ENCODE measurements around the gene ZIC4.

Gene ZIC4

DNA sequence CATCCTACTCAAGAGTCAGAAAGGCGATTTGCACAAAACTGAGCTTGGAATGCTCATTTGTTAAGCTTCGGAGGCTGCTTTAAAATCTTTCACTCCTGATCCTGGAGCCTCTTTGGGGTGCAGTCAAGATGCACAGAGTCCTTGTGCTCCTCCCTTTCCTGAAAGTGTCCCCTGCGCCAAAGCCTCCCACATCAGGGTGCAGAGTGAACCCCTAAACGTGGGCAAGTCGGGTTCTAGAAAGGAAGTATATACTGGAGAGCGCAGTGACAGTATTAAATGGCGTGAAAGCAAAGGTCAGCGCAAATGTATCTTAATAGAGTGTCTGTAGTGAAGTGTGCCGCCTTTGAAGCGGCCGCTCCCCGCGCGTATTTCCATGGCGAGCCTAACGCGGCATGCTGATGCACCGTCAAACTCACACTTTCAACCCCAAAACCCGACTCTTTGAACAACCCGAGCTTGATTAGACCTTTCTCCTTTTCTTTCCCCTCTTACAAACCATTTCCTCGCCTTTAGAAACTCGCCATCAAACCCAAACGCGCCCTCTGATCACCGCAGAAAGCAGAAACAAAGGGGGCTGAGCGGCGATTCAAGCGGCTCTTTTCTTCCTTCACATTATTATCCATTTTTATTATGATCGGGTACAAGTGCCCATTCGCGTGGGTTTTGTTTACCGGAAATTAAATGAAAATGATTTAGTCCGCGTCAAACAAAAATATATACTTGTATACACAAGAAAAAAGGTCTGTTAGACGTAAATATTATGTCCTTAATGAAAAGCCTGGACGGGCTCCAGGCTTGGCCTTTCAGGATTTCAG is 18.3 kb downstream of the ZIC4 start:
- TF ChIP-seq, protein P1, sequence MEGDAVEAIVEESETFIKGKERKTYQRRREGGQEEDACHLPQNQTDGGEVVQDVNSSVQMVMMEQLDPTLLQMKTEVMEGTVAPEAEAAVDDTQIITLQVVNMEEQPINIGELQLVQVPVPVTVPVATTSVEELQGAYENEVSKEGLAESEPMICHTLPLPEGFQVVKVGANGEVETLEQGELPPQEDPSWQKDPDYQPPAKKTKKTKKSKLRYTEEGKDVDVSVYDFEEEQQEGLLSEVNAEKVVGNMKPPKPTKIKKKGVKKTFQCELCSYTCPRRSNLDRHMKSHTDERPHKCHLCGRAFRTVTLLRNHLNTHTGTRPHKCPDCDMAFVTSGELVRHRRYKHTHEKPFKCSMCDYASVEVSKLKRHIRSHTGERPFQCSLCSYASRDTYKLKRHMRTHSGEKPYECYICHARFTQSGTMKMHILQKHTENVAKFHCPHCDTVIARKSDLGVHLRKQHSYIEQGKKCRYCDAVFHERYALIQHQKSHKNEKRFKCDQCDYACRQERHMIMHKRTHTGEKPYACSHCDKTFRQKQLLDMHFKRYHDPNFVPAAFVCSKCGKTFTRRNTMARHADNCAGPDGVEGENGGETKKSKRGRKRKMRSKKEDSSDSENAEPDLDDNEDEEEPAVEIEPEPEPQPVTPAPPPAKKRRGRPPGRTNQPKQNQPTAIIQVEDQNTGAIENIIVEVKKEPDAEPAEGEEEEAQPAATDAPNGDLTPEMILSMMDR (IDR thresholded peaks at IDR 0.05; ENCODE audit: borderline replicate concordance, control extremely low read depth, extremely low read depth, insufficient read depth, missing control alignments): no peak
- in situ Hi-C loops (cut with MboI; ENCODE audit: low sequenced_read_pairs, unreplicated experiment): no loop called here
- DNase-seq (ENCODE audit: low spot score): no peak

DNA sequence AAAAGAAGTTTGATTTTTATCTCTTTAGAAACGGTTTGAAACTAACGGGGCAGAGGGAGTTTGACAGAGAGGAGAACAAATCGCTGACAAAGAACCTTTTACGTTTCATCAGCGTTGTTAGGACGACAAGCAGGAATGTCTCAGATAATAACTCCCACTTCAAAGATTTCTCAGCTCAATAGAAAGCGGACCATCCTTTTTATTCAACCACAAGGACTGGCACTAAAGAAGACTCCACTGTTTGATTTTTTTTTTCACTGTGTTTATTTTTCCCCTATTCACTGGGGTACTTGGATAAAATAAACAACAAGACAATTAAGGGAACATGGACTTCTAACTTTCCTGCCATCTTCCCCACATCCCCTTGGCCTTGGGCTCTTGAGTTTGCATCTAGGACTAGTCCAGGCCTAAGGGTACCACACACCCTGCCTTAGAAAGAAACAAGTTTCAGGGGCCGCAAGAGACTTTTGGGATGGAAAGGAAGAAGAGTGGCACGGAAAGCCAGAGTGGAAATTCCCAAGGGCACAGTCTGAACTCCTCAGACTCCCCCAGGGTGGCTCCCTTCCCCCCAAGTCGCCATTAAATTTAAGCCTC is 19.0 kb downstream of the ZIC4 start:
- in situ Hi-C loops (cut with MboI; ENCODE audit: low sequenced_read_pairs, unreplicated experiment): no loop called here
- TF ChIP-seq, protein P1 (IDR thresholded peaks at IDR 0.05; ENCODE audit: borderline replicate concordance, control extremely low read depth, extremely low read depth, insufficient read depth, missing control alignments): no peak
- no peak for DNase-seq (ENCODE audit: low spot score)

DNA sequence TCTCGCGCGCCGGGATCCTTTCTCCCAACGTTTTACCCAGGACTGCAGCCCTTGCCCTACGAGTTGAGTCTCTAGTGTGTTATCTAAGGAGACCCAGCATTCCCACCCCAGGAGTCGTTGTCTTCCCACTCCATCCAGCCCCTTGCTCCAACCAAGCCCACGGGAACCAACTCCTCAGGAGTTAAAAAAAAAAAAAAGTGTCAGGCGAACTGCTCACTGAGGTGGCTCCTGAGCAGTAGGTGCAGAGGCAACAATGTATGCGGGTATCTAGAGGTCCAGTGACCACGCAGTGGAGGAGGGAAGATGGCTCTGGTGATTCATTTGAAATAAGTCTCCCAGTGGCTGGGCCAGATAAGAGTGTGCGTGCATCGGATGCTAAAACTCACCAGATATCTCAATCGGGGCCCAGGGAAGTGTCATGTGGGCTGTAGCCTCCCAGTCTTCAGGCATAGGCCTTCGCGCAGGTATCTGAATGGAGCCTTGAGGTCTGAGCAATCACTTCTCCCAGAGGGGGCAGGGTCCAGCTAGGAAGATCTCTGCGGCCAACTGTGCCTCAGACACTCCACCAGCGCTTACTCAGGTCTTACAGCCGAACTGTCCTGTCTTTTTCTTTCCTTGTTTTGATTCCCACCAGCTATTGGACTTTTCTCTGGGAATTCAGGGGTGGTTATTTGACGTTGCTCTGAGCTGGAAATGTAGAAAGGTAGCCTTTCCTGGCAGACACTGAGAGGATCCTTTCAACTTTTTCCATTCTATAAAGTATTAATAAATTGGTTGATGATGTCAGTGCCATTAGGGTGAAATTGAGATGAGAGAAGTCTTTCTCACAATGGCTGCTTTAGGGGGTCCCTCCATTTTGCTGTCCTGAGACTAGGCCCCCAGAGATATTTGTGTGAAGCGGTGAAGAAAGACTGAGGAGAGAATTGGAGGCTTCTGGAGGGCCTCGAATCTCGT is 21.0 kb downstream of the ZIC4 start:
- TF ChIP-seq, protein P1 (IDR thresholded peaks at IDR 0.05; ENCODE audit: borderline replicate concordance, control extremely low read depth, extremely low read depth, insufficient read depth, missing control alignments): no peak
- in situ Hi-C loops (cut with MboI; ENCODE audit: low sequenced_read_pairs, unreplicated experiment): no loop called here
- DNase-seq (ENCODE audit: low spot score): no peak

DNA sequence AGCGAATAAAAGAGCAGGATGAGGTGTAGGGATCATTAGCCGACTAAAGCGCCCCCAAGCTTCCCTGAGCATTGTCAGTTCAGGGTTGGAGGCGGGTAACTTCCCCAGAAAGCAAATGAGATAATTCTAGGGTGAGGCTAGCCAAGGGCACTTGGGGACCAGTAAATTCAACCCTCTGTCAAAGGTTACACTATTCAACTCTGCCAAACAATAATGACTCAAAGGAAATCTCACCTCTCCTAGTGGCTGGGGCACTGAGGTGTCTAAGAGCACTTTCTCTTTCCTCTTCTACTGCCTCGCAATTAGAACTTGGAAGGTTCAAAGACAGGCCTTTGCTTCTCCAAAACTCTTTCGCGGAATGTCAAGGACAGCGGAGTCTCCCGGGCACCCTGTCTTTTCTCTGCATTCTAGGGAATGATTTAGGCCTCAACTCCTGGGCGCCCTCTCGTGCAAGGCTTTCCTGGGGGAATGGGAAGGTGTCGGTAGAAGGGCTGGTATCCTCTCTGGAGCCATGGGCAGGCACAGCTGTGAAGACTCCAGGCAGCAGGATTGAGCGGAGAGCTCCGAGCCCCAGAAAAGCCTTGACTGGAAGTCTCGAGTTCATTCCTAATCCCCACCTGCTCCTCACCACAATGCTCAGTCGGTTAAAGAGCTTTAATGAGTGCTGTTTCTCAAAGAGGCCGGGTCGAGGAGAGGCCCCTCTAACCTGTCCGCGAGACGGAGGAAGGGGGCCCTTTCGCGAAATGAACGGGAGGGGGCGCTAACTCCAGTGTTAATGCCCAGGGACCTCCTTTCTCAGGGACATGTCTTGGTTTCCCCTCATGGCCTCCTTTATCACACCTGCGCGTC is 21.9 kb downstream of the ZIC4 start:
- DNase-seq (ENCODE audit: low spot score): no peak
- TF ChIP-seq, protein P1 (IDR thresholded peaks at IDR 0.05; ENCODE audit: borderline replicate concordance, control extremely low read depth, extremely low read depth, insufficient read depth, missing control alignments): no peak
- in situ Hi-C loops (cut with MboI; ENCODE audit: low sequenced_read_pairs, unreplicated experiment): no loop called here

- in situ Hi-C loops (cut with MboI; ENCODE audit: low sequenced_read_pairs, unreplicated experiment): no loop called here
- TF ChIP-seq, protein P1 (IDR thresholded peaks at IDR 0.05; ENCODE audit: borderline replicate concordance, control extremely low read depth, extremely low read depth, insufficient read depth, missing control alignments): peak; percentile 16
- DNase-seq (ENCODE audit: low spot score): no peak
Measured at GRCh38 chr3:147383617-147384016, 22.7 kb downstream of the ZIC4 start.
